Smooth muscle cell (in vitro differentiated cells): ENCODE results near the gene KIF20A. TPM values are rescaled to one million over a fixed set of nuclear protein-coding genes. Genes with fewer than 3 reads are reported as not detected.

Experiments used
- DNase-seq: peaks from one replicate; lab custom pipeline; 2025; ENCODE audit not compliant: unreplicated experiment; lab: John Stamatoyannopoulos, UW
- H2AFZ ChIP-seq: fragments of 200-600 bp; sonication (generic); 2 replicates; pipeline ENCODE4 v1.6.0; 2016; ENCODE audit warnings: antibody characterized with exemption, low read depth, mild to moderate bottlenecking
- H3F3A ChIP-seq: fragments of 200-600 bp; sonication (generic); 2 replicates; pipeline ENCODE4 v1.6.0; 2017; ENCODE audit warnings: antibody characterized with exemption, low read depth
- H3K27ac ChIP-seq: fragments of 200-600 bp; sonication (generic); 2 replicates; pipeline ENCODE4 v1.5.1; 2016; ENCODE audit warnings: low read depth, mild to moderate bottlenecking
- H3K27me3 ChIP-seq: fragments of 200-600 bp; sonication (generic); 2 replicates; pipeline ENCODE4 v1.6.1; 2016; ENCODE audit warnings: low read depth, mild to moderate bottlenecking
- H3K36me3 ChIP-seq: fragments of 200-600 bp; sonication (generic); 2 replicates; pipeline ENCODE4 v1.5.1; 2016; ENCODE audit warnings: low read depth
- H3K4me1 ChIP-seq: fragments of 200-600 bp; sonication (generic); 2 replicates; pipeline ENCODE4 v1.5.1; 2016; ENCODE audit warnings: low read depth
- H3K4me2 ChIP-seq: fragments of 200-600 bp; sonication (generic); 2 replicates; pipeline ENCODE4 v1.6.0; 2016; ENCODE audit warnings: mild to moderate bottlenecking
- H3K4me3 ChIP-seq: fragments of 200-600 bp; sonication (generic); 2 replicates; pipeline ENCODE4 v1.5.1; 2016; ENCODE audit warnings: mild to moderate bottlenecking
- H3K79me2 ChIP-seq: fragments of 200-600 bp; sonication (generic); 2 replicates; pipeline ENCODE4 v1.6.0; 2016; ENCODE audit warnings: low read depth, mild to moderate bottlenecking
- H3K9ac ChIP-seq: fragments of 200-600 bp; sonication (generic); 2 replicates; pipeline ENCODE4 v1.6.0; 2016; ENCODE audit warnings: low read depth
- H3K9me3 ChIP-seq: fragments of 200-600 bp; sonication (generic); replicated peaks from 2 replicates; pipeline ENCODE4 v1.5.1; 2016; ENCODE audit warnings: low read depth
- H4K20me1 ChIP-seq: fragments of 200-600 bp; sonication (generic); 2 replicates; pipeline ENCODE4 v1.6.0; 2016; ENCODE audit warnings: low read depth
- WGBS: methylation state at CpG from one replicate; pipeline ENCODE4 v1.1.7; 2016; ENCODE audit warnings: low lambda C conversion rate; 5-methylcytosine and 5-hydroxymethylcytosine counted together
- polyA plus RNA-seq: library from polyadenylated mRNA; unstranded; fragments of >200 nt; fragmentation: Nextera tagmentation; extraction: Ambion mirVana; gene quantifications from 2 replicates; pipeline ENCODE4 v1.2.1, GENCODE V29; 2016
- total RNA-seq: library from RNA; depleted of rRNA; stranded (reverse); fragments of >200 nt; gene quantifications from 2 replicates; pipeline ENCODE4 v1.2.3, GENCODE V29; 2014
- TF ChIP-seq, protein P1 (sequence below): fragments of 200-600 bp; sonication (generic); IDR thresholded peaks from 2 replicates; pipeline ENCODE4 v1.5.1; 2017; ENCODE audit warnings: borderline replicate concordance, mild to moderate bottlenecking, antibody characterized with exemption; ENCODE audit not compliant: insufficient read depth, poor library complexity, severe bottlenecking

KIF20A gene
- total and polyA plus RNA-seq, 2 experiments from 2014 or later, result 9.4 to 10.7 TPM

- WGBS, result under 1% methylated on average over 8 of the region's 8 CpGs
- H3K27ac ChIP-seq, result peak overlapping the region; percentile 88
- peak overlapping the region; percentile 96 for H3K9ac ChIP-seq
- H2AFZ ChIP-seq, result peak overlapping the region; percentile 89
- no peaks in the 10 kb centered on the region for H3F3A ChIP-seq
- H4K20me1 ChIP-seq, result no peaks in the 10 kb centered on the region
- H3K4me3 ChIP-seq, result peak overlapping the region; percentile 82
- DNase-seq, result no peak
- H3K79me2 ChIP-seq, result peaks cover 50% of the 10 kb centered on the region
- H3K36me3 ChIP-seq, result no peaks in the 10 kb centered on the region
- H3K9me3 ChIP-seq, result no peaks in the 10 kb centered on the region
- H3K27me3 ChIP-seq, result no peaks in the 10 kb centered on the region
- peaks cover 10% of the 10 kb centered on the region for H3K4me1 ChIP-seq
- TF ChIP-seq, protein P1, sequence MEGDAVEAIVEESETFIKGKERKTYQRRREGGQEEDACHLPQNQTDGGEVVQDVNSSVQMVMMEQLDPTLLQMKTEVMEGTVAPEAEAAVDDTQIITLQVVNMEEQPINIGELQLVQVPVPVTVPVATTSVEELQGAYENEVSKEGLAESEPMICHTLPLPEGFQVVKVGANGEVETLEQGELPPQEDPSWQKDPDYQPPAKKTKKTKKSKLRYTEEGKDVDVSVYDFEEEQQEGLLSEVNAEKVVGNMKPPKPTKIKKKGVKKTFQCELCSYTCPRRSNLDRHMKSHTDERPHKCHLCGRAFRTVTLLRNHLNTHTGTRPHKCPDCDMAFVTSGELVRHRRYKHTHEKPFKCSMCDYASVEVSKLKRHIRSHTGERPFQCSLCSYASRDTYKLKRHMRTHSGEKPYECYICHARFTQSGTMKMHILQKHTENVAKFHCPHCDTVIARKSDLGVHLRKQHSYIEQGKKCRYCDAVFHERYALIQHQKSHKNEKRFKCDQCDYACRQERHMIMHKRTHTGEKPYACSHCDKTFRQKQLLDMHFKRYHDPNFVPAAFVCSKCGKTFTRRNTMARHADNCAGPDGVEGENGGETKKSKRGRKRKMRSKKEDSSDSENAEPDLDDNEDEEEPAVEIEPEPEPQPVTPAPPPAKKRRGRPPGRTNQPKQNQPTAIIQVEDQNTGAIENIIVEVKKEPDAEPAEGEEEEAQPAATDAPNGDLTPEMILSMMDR, result no peak
- H3K4me2 ChIP-seq, result peak overlapping the region; percentile 97
These were observed 33.9 kb downstream of the KIF20A start for GRCh38 chr5:138212828-138213160.

- Histone ChIP-seq H3K27me3 (no peaks in the 10 kb centered on the region), H3K9me3 (no peaks in the 10 kb centered on the region), H4K20me1 (no peaks in the 10 kb centered on the region), H3K4me1 (peaks cover 10% of the 10 kb centered on the region), H3K4me2 (peak within 1 kb of the TSS; percentile 97), H3K36me3 (no peaks in the 10 kb centered on the region), H3K79me2 (peaks cover 44% of the 10 kb centered on the region), H3K9ac (peak within 1 kb of the TSS; percentile 96), H3F3A (no peaks in the 10 kb centered on the region), H3K4me3 (peak within 1 kb of the TSS; percentile 82), H2AFZ (peak within 1 kb of the TSS; percentile 89), H3K27ac (peak within 1 kb of the TSS; percentile 88)
- peak; percentile 59 for DNase-seq
- 3% methylated on average over 32 of the region's 32 CpGs for WGBS
- TF ChIP-seq, protein P1, result no peak
These were observed 34.5 kb downstream of the KIF20A start, which contains the start of gene CDC23 for GRCh38 chr5:138213161-138214029. TSS of gene CDC23 (minus strand) at chr5:138213323. CDS start at chr5:138213312, 11 bp downstream.

DNA sequence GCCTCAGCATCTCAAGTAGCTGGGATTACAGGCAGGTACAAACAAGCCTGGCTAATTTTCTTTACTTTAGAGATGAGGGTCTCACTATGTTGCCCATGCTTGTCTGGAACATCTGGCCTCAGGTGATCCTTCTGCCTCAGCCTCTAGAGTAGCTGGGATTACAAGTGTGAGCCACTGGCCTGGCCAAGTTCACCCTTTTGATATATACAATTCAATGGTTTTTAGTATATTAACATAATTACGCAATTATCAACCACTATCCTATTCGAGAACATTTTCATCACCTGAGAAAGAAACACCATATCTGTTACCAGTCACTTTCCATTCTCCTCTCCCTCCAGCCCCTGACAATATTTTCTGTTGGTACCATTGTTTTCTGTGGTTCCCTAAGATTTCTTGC lies 37.9 kb downstream of the KIF20A start:
- no peaks in the 10 kb centered on the region for H3K27me3 ChIP-seq
- H3K36me3 ChIP-seq, result no peaks in the 10 kb centered on the region
- no peaks in the 10 kb centered on the region for H4K20me1 ChIP-seq
- H3F3A ChIP-seq, result no peaks in the 10 kb centered on the region
- no peak for DNase-seq
- H3K4me2 ChIP-seq, result no peak overlapping the region
- H3K27ac ChIP-seq, result no peak overlapping the region
- TF ChIP-seq, protein P1, result no peak
- no peak overlapping the region for H3K9ac ChIP-seq
- no peak overlapping the region for H2AFZ ChIP-seq
- H3K79me2 ChIP-seq, result peaks cover 13% of the 10 kb centered on the region
- WGBS, result 88% methylated on average over 2 of the region's 2 CpGs
- no peaks in the 10 kb centered on the region for H3K9me3 ChIP-seq
- H3K4me1 ChIP-seq, result peaks cover 8% of the 10 kb centered on the region
- H3K4me3 ChIP-seq, result no peak overlapping the region
